ENCODE data around the gene SIRT5. TPM values are rescaled to one million over a fixed set of nuclear protein-coding genes. Genes with fewer than 3 reads are reported as not detected.

The SIRT5 gene
- total RNA-seq, 4 donors from 2014 or later = 10.5 to 20.4 (median 12.4) TPM

GRCh38 chr6:13660273-13660672 is 85.9 kb downstream of the SIRT5 start:
- intact Hi-C loops (cut with DNase I) = no loop called here
- no peak for DNase-seq
- WGBS, 2 donors = 95 to 100% methylated on average over 1 of the region's 1 CpG
- peaks cover 0 to 17% of the 10 kb centered on the region in 2 donors for H3K4me1 ChIP-seq
- no peak for TF ChIP-seq POLR2A (IDR thresholded peaks at IDR 0.05)
- TF ChIP-seq, protein P1, sequence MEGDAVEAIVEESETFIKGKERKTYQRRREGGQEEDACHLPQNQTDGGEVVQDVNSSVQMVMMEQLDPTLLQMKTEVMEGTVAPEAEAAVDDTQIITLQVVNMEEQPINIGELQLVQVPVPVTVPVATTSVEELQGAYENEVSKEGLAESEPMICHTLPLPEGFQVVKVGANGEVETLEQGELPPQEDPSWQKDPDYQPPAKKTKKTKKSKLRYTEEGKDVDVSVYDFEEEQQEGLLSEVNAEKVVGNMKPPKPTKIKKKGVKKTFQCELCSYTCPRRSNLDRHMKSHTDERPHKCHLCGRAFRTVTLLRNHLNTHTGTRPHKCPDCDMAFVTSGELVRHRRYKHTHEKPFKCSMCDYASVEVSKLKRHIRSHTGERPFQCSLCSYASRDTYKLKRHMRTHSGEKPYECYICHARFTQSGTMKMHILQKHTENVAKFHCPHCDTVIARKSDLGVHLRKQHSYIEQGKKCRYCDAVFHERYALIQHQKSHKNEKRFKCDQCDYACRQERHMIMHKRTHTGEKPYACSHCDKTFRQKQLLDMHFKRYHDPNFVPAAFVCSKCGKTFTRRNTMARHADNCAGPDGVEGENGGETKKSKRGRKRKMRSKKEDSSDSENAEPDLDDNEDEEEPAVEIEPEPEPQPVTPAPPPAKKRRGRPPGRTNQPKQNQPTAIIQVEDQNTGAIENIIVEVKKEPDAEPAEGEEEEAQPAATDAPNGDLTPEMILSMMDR (IDR thresholded peaks at IDR 0.05) = no peak
- H3K27me3 ChIP-seq = no peaks in the 10 kb centered on the region
- H3K4me3 ChIP-seq (replicated peaks in 1 of 3) = no peak overlapping the region
- no peak overlapping the region for H3K27ac ChIP-seq
- no peaks in the 10 kb centered on the region for H3K36me3 ChIP-seq
- H3K9me3 ChIP-seq = no peaks in the 10 kb centered on the region

GRCh38 chr6:13660893-13661292 is 86.5 kb downstream of the SIRT5 start:
- DNase-seq = no peak
- WGBS, 2 donors = 98 to 100% methylated on average over 1 of the region's 1 CpG
- Histone ChIP-seq H3K36me3 (no peaks in the 10 kb centered on the region), H3K4me1 (peaks cover 0 to 17% of the 10 kb centered on the region in 2 donors), H3K27ac (no peak overlapping the region), H3K4me3 (replicated peaks in 1 of 3) (no peak overlapping the region), H3K27me3 (no peaks in the 10 kb centered on the region), H3K9me3 (no peaks in the 10 kb centered on the region)
- intact Hi-C loops (cut with DNase I) = no loop called here
- TF ChIP-seq, protein P1 (IDR thresholded peaks at IDR 0.05) = no peak
- TF ChIP-seq POLR2A (IDR thresholded peaks at IDR 0.05) = no peak

- 68 to 74% methylated on average over 2 of the region's 2 CpGs for WGBS, 2 donors
- Histone ChIP-seq H3K4me3 (replicated peaks in 1 of 3) (no peak overlapping the region), H3K9me3 (no peaks in the 10 kb centered on the region), H3K36me3 (no peaks in the 10 kb centered on the region), H3K27me3 (no peaks in the 10 kb centered on the region), H3K4me1 (peaks cover 0 to 17% of the 10 kb centered on the region in 2 donors), H3K27ac (no peak overlapping the region)
- TF ChIP-seq POLR2A (IDR thresholded peaks at IDR 0.05) = no peak
- TF ChIP-seq, protein P1 (IDR thresholded peaks at IDR 0.05) = no peak
- DNase-seq = no peak
- intact Hi-C loops (cut with DNase I) = no loop called here
These were observed 87.2 kb downstream of the SIRT5 start for GRCh38 chr6:13661647-13662046.

DNA sequence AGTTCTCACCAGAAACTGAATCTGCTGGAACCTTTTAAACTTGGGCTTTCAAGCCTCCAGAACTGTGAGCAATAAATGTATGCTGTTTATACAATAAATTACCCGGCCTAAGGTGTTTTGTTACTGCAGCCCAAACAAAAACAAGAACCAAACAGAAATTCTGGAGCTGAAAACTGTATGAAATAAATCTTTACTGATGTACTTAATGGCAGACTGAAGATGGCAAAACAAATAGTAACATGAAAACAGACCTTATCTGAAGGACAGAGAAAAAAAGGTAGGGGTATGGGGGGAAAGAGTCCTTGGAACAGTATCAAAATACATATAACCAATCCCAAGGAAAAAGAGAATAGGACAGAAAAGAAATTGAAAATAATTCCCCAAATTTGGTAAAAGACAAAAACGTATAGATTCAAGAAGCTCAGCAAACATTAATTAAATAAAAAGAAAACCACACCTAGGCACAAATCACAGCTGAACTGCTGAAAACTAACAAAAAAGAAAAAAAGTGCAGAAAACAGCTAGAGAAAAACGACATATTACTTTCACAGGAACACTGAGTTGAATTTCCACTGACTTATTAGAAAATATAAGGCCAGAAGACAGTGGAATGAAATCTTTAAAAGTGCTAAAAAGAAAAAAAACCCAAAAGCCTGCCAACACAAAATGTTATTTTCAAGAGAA is 88.4 kb downstream of the SIRT5 start:
- H3K27me3 ChIP-seq = no peaks in the 10 kb centered on the region
- WGBS, 2 donors = 92 to 93% methylated on average over 3 of the region's 3 CpGs
- intact Hi-C loops (cut with DNase I) = no loop called here
- peaks cover 0 to 22% of the 10 kb centered on the region in 2 donors for H3K4me1 ChIP-seq
- no peak overlapping the region for H3K27ac ChIP-seq
- H3K36me3 ChIP-seq = no peaks in the 10 kb centered on the region
- no peaks in the 10 kb centered on the region for H3K9me3 ChIP-seq
- no peak for DNase-seq
- TF ChIP-seq, protein P1 (IDR thresholded peaks at IDR 0.05) = no peak
- no peak for TF ChIP-seq POLR2A (IDR thresholded peaks at IDR 0.05)
- H3K4me3 ChIP-seq (replicated peaks in 1 of 3) = no peak overlapping the region

- intact Hi-C loops (cut with DNase I) = no loop called here
- H3K4me1 ChIP-seq = peaks cover 0 to 22% of the 10 kb centered on the region in 2 donors
- H3K36me3 ChIP-seq = no peaks in the 10 kb centered on the region
- TF ChIP-seq POLR2A (IDR thresholded peaks at IDR 0.05) = no peak
- TF ChIP-seq, protein P1 (IDR thresholded peaks at IDR 0.05) = no peak
- no peak overlapping the region for H3K27ac ChIP-seq
- no peaks in the 10 kb centered on the region for H3K9me3 ChIP-seq
- WGBS, 2 donors = 92 to 94% methylated on average over 4 of the region's 4 CpGs
- H3K27me3 ChIP-seq = no peaks in the 10 kb centered on the region
- no peak for DNase-seq
- no peak overlapping the region for H3K4me3 ChIP-seq (replicated peaks in 1 of 3)
These were observed 89.6 kb downstream of the SIRT5 start for GRCh38 chr6:13663986-13664385.

All from thyroid gland (tissue), 4 donors.